Trophoblast cell (in vitro differentiated cells and primary cell): ENCODE data around the gene PRIMA1.

ENCODE experiments used
- DNase-seq, 2 donors: peaks; one replicate each; pipeline ENCODE4 v3.0.0-alpha.2; 2016
- H2AFZ ChIP-seq: 2 replicates; pipeline ENCODE4 v1.6.1; 2013; ENCODE audit warnings: low read length, moderate library complexity, mild to moderate bottlenecking; ENCODE audit not compliant: insufficient read depth, poor library complexity
- H2AK5ac ChIP-seq: 2 replicates; pipeline ENCODE4 v1.6.1; 2013; ENCODE audit warnings: mild to moderate bottlenecking, low read length
- H2BK120ac ChIP-seq: 2 replicates; pipeline ENCODE4 v1.6.1; 2013; ENCODE audit warnings: low read length, mild to moderate bottlenecking, moderate library complexity; ENCODE audit not compliant: insufficient read depth, poor library complexity
- H2BK12ac ChIP-seq: 2 replicates; pipeline ENCODE4 v1.6.1; 2013; ENCODE audit warnings: mild to moderate bottlenecking, low read length, moderate library complexity
- H2BK5ac ChIP-seq: 2 replicates; pipeline ENCODE4 v1.6.1; 2013; ENCODE audit warnings: low read length, low read depth, moderate library complexity, mild to moderate bottlenecking; ENCODE audit not compliant: poor library complexity
- H3K14ac ChIP-seq: 2 replicates; pipeline ENCODE4 v1.6.1; 2013; ENCODE audit warnings: mild to moderate bottlenecking, low read length
- H3K18ac ChIP-seq: 2 replicates; pipeline ENCODE4 v1.6.1; 2013; ENCODE audit warnings: mild to moderate bottlenecking, low read length
- H3K23ac ChIP-seq: 2 replicates; pipeline ENCODE4 v1.6.1; 2013; ENCODE audit warnings: low read length
- H3K27ac ChIP-seq: 2 replicates; pipeline ENCODE4 v1.5.1; 2013; ENCODE audit warnings: low read depth, mild to moderate bottlenecking, inconsistent platforms, low read length, moderate library complexity
- H3K27me3 ChIP-seq: 2 replicates; pipeline ENCODE4 v1.6.1; 2013; ENCODE audit warnings: inconsistent platforms, mild to moderate bottlenecking, low read length, moderate library complexity; ENCODE audit not compliant: insufficient read depth
- H3K36me3 ChIP-seq, 2 experiments: 1 replicate in 1 of 2; 2 replicates in 1 of 2; pipeline ENCODE4 v1.6.1; 2013; ENCODE audit warnings: low read length in 2 of 2, mild to moderate bottlenecking in 2 of 2, moderate library complexity in 1 of 2; ENCODE audit not compliant: insufficient read depth in 2 of 2, control insufficient read depth in 1 of 2
- H3K4ac ChIP-seq: 2 replicates; pipeline ENCODE4 v1.6.1; 2013; ENCODE audit warnings: low read depth, mild to moderate bottlenecking, low read length, moderate library complexity
- H3K4me1 ChIP-seq, 2 experiments: 1 replicate in 1 of 2; 2 replicates in 1 of 2; pipeline ENCODE4 v1.6.1; 2013; ENCODE audit warnings: low read length in 2 of 2, mild to moderate bottlenecking in 2 of 2, moderate library complexity in 1 of 2; ENCODE audit not compliant: insufficient read depth in 2 of 2, control insufficient read depth in 1 of 2
- H3K4me2 ChIP-seq: 2 replicates; pipeline ENCODE4 v1.6.1; 2013; ENCODE audit warnings: inconsistent platforms, mild to moderate bottlenecking, low read length, moderate library complexity
- H3K4me3 ChIP-seq: 2 replicates; pipeline ENCODE4 v1.5.1; 2013; ENCODE audit warnings: mild to moderate bottlenecking, low read depth, low read length, inconsistent platforms
- H3K79me1 ChIP-seq: one replicate; pipeline ENCODE4 v1.6.1; 2013; ENCODE audit warnings: low read length
- H3K79me2 ChIP-seq: 2 replicates; pipeline ENCODE4 v1.6.1; 2013; ENCODE audit warnings: low read length, mild to moderate bottlenecking; ENCODE audit not compliant: control insufficient read depth, insufficient read depth, poor library complexity
- H3K9ac ChIP-seq: 2 replicates; pipeline ENCODE4 v1.6.1; 2013; ENCODE audit warnings: mild to moderate bottlenecking, low read length
- H3K9me3 ChIP-seq: 2 replicates; pipeline ENCODE4 v1.6.1; 2013; ENCODE audit warnings: low read depth, mild to moderate bottlenecking, control low read depth, inconsistent platforms, low read length; ENCODE audit not compliant: insufficient read depth
- H4K12ac ChIP-seq: 2 replicates; pipeline ENCODE4 v1.6.1; 2013; ENCODE audit warnings: low read depth, mild to moderate bottlenecking, low read length, moderate library complexity
- H4K8ac ChIP-seq: 2 replicates; pipeline ENCODE4 v1.6.1; 2013; ENCODE audit warnings: low read depth, mild to moderate bottlenecking, low read length, moderate library complexity
- H4K91ac ChIP-seq: one replicate; pipeline ENCODE4 v1.6.1; 2013; ENCODE audit warnings: low read depth, mild to moderate bottlenecking, low read length, moderate library complexity
- WGBS: extraction: QIAGEN DNeasy Blood & Tissue Kit; methylation state at CpG from one replicate; pipeline ENCODE4 v1.1.7; 2013; ENCODE audit warnings: missing lambda C conversion rate; ENCODE audit not compliant: insufficient read length, insufficient coverage; ENCODE audit errors: extremely low coverage; 5-methylcytosine and 5-hydroxymethylcytosine counted together

PRIMA1 gene

GRCh38 chr14:93830753-93831461 lies 42.6 kb upstream of the PRIMA1 start:
- no peak overlapping the region for H3K23ac ChIP-seq
- H3K27me3 ChIP-seq, result no peaks in the 10 kb centered on the region
- no peak overlapping the region for H4K91ac ChIP-seq
- no peak overlapping the region for H4K8ac ChIP-seq
- H3K4me3 ChIP-seq, result no peak overlapping the region
- no peaks in the 10 kb centered on the region for H3K79me2 ChIP-seq
- no peak overlapping the region for H3K9ac ChIP-seq
- no peak overlapping the region for H4K12ac ChIP-seq
- WGBS, result no CpG with 5 or more reads among the region's 3 CpGs
- H3K4ac ChIP-seq, result no peak overlapping the region
- DNase-seq, result peak; percentile 8 to 42
- H2BK5ac ChIP-seq, result no peak overlapping the region
- H3K79me1 ChIP-seq, result no peaks in the 10 kb centered on the region
- no peak overlapping the region for H2AFZ ChIP-seq
- no peak overlapping the region for H2AK5ac ChIP-seq
- no peak overlapping the region for H2BK120ac ChIP-seq
- no peak overlapping the region for H3K18ac ChIP-seq
- H3K4me1 ChIP-seq, result peaks cover 0 to 4% of the 10 kb centered on the region in 2 experiments
- no peaks in the 10 kb centered on the region for H3K36me3 ChIP-seq
- H3K27ac ChIP-seq, result no peak overlapping the region
- H2BK12ac ChIP-seq, result no peak overlapping the region
- no peak overlapping the region for H3K14ac ChIP-seq
- no peaks in the 10 kb centered on the region for H3K9me3 ChIP-seq
- H3K4me2 ChIP-seq, result no peak overlapping the region

- Histone ChIP-seq H4K12ac (no peak overlapping the region), H3K36me3 (no peaks in the 10 kb centered on the region), H2AFZ (no peak overlapping the region), H3K27me3 (no peaks in the 10 kb centered on the region), H3K9ac (no peak overlapping the region), H3K9me3 (no peaks in the 10 kb centered on the region), H2AK5ac (no peak overlapping the region), H3K4me3 (no peak overlapping the region), H3K14ac (no peak overlapping the region), H3K4me1 (peaks cover 0 to 2% of the 10 kb centered on the region in 2 experiments), H4K8ac (no peak overlapping the region), H3K4ac (no peak overlapping the region), H3K18ac (no peak overlapping the region), H2BK120ac (no peak overlapping the region), H2BK12ac (no peak overlapping the region), H2BK5ac (no peak overlapping the region), H4K91ac (no peak overlapping the region), H3K27ac (no peak overlapping the region), H3K23ac (no peak overlapping the region), H3K79me2 (no peaks in the 10 kb centered on the region), H3K79me1 (no peaks in the 10 kb centered on the region), H3K4me2 (no peak overlapping the region)
- WGBS, result 100% methylated on average over 1 of the region's 4 CpGs
- DNase-seq, result no peak
Observed at GRCh38 chr14:93829839-93830481, 41.7 kb upstream of the PRIMA1 start.

DNA sequence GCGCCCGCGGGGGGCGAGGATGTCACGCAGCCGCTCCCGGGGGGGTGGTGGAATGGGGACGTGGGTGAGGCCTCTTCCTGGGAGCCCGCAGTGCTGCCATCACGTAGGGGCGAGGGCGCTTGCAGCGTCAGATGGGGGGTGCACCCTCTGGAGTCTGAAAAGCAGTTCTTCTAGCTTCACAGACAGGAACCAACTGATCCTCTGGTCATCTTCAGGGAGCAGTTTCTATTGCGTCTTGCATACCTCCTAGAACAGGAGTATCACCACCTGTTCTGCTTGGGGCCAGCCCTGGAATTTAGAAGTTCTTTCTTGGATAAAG lies 36.9 kb upstream of the PRIMA1 start:
- H3K18ac ChIP-seq, result no peak overlapping the region
- no peak overlapping the region for H3K23ac ChIP-seq
- H3K9me3 ChIP-seq, result peaks cover 5% of the 10 kb centered on the region
- H3K27me3 ChIP-seq, result no peaks in the 10 kb centered on the region
- H3K79me2 ChIP-seq, result no peaks in the 10 kb centered on the region
- no peak overlapping the region for H3K4ac ChIP-seq
- H4K91ac ChIP-seq, result no peak overlapping the region
- H2BK12ac ChIP-seq, result no peak overlapping the region
- H2BK5ac ChIP-seq, result no peak overlapping the region
- H2AK5ac ChIP-seq, result no peak overlapping the region
- H3K36me3 ChIP-seq, result no peaks in the 10 kb centered on the region
- H4K8ac ChIP-seq, result no peak overlapping the region
- H4K12ac ChIP-seq, result no peak overlapping the region
- no peak for DNase-seq
- no peak overlapping the region for H2AFZ ChIP-seq
- H2BK120ac ChIP-seq, result no peak overlapping the region
- no CpG with 5 or more reads among the region's 14 CpGs for WGBS
- H3K4me1 ChIP-seq, result no peaks in the 10 kb centered on the region
- H3K9ac ChIP-seq, result no peak overlapping the region
- no peak overlapping the region for H3K27ac ChIP-seq
- H3K14ac ChIP-seq, result no peak overlapping the region
- H3K4me2 ChIP-seq, result no peak overlapping the region
- H3K79me1 ChIP-seq, result no peaks in the 10 kb centered on the region
- H3K4me3 ChIP-seq, result no peak overlapping the region

GRCh38 chr14:93824518-93825234 lies 36.4 kb upstream of the PRIMA1 start:
- no peak overlapping the region for H3K9ac ChIP-seq
- H2AK5ac ChIP-seq, result no peak overlapping the region
- no peak overlapping the region for H4K8ac ChIP-seq
- H2AFZ ChIP-seq, result no peak overlapping the region
- no peak overlapping the region for H4K12ac ChIP-seq
- no peak overlapping the region for H3K14ac ChIP-seq
- H3K18ac ChIP-seq, result no peak overlapping the region
- no peaks in the 10 kb centered on the region for H3K79me2 ChIP-seq
- no peak overlapping the region for H2BK120ac ChIP-seq
- H3K27me3 ChIP-seq, result no peaks in the 10 kb centered on the region
- no peak overlapping the region for H3K27ac ChIP-seq
- H3K9me3 ChIP-seq, result peaks cover 5% of the 10 kb centered on the region
- H3K4me2 ChIP-seq, result no peak overlapping the region
- DNase-seq, result no peak
- H3K4ac ChIP-seq, result no peak overlapping the region
- no peaks in the 10 kb centered on the region for H3K36me3 ChIP-seq
- no peak overlapping the region for H2BK5ac ChIP-seq
- H3K23ac ChIP-seq, result no peak overlapping the region
- no peak overlapping the region for H2BK12ac ChIP-seq
- H3K4me1 ChIP-seq, result no peaks in the 10 kb centered on the region
- H4K91ac ChIP-seq, result no peak overlapping the region
- H3K4me3 ChIP-seq, result no peak overlapping the region
- H3K79me1 ChIP-seq, result no peaks in the 10 kb centered on the region
- WGBS, result no CpG with 5 or more reads among the region's 33 CpGs
